Activated CD4-positive, alpha-beta T cell treated with anti-CD3 and anti-CD28 coated beads, Interleukin-2, amount 50 U/mL, for 24 hours (primary cell): ENCODE data around the gene MAST4.

ENCODE experiments used
- DNase-seq, 2 donors: peaks; one replicate each; pipeline ENCODE4 v3.0.0-alpha.2; 2020; ENCODE audit warnings: low read depth in 1 of 2, low spot score in 1 of 2

The MAST4 gene

GRCh38 chr5:66830636-66831035 lies 234.4 kb downstream of the MAST4 start:
- DNase-seq = no peak

- DNase-seq = no peak
Measured at GRCh38 chr5:66839636-66840185, 243.5 kb downstream of the MAST4 start.

- DNase-seq = no peak
Measured at GRCh38 chr5:66840511-66841013, 244.4 kb downstream of the MAST4 start.

- no peak for DNase-seq
Measured at GRCh38 chr5:66841264-66841663, 245.1 kb downstream of the MAST4 start.

GRCh38 chr5:66842540-66842939 lies 246.3 kb downstream of the MAST4 start:
- no peak for DNase-seq

GRCh38 chr5:66843065-66843464 lies 246.9 kb downstream of the MAST4 start:
- no peak for DNase-seq

- DNase-seq = no peak
Measured at GRCh38 chr5:66848749-66849641, 252.8 kb downstream of the MAST4 start.

- no peak for DNase-seq
Measured at GRCh38 chr5:66849803-66850202, 253.6 kb downstream of the MAST4 start.

- DNase-seq = no peak
Measured at GRCh38 chr5:66850354-66851075, 254.3 kb downstream of the MAST4 start.

- DNase-seq = no peak
Measured at GRCh38 chr5:66851306-66851705, 255.1 kb downstream of the MAST4 start.

GRCh38 chr5:66854416-66854815 lies 258.2 kb downstream of the MAST4 start:
- DNase-seq = no peak

- no peak for DNase-seq
Measured at GRCh38 chr5:66856041-66856805, 260.0 kb downstream of the MAST4 start.

GRCh38 chr5:66859526-66859925 lies 263.3 kb downstream of the MAST4 start:
- no peak for DNase-seq

GRCh38 chr5:66860199-66860975 lies 264.2 kb downstream of the MAST4 start:
- no peak for DNase-seq

- no peak for DNase-seq
Measured at GRCh38 chr5:66861402-66861801, 265.2 kb downstream of the MAST4 start.

- DNase-seq = no peak
Measured at GRCh38 chr5:66862020-66862419, 265.8 kb downstream of the MAST4 start.

GRCh38 chr5:66863243-66864170 lies 267.3 kb downstream of the MAST4 start:
- DNase-seq = no peak

- peak in 1 of 2 donors; percentile 11 for DNase-seq
Measured at GRCh38 chr5:66864240-66864884, 268.2 kb downstream of the MAST4 start.
